ENCODE measurements around the gene CNGB1. TPM values are rescaled to one million over a fixed set of nuclear protein-coding genes. Genes with fewer than 3 reads are reported as not detected.

Gene CNGB1
- total and polyA plus RNA-seq, 2 donors from 2014 or later = not detected

GRCh38 chr16:57889522-57889921 is 81.4 kb downstream of the CNGB1 start:
- Histone ChIP-seq H3K4me1 (ENCODE audit: control insufficient read depth in 2 of 3, insufficient read depth in 2 of 3, low read depth in 1 of 3, low read length in 3 of 3) (peaks cover 0 to 3% (median 0%) of the 10 kb centered on the region in 3 donors), H3K4me3 (ENCODE audit: low read length in 3 of 3) (no peak overlapping the region), H3K36me3 (ENCODE audit: control insufficient read depth in 2 of 3, insufficient read depth in 3 of 3, low read length in 3 of 3) (no peaks in the 10 kb centered on the region), H3K27me3 (ENCODE audit: control insufficient read depth, insufficient read depth, low read length) (no peaks in the 10 kb centered on the region), H3K27ac (ENCODE audit: low read depth in 2 of 2, low read length in 2 of 2) (no peak overlapping the region), H3K9me3 (ENCODE audit: control insufficient read depth in 2 of 3, insufficient read depth in 1 of 3, low read length in 3 of 3) (no peaks in the 10 kb centered on the region), H3K9ac (ENCODE audit: low read length in 3 of 3) (no peak overlapping the region)
- no peak for TF ChIP-seq CTCF (IDR thresholded peaks at IDR 0.05; ENCODE audit: borderline replicate concordance, extremely low read depth, insufficient read depth)
- FAIRE-seq (no peak), DNase-seq (no peak)
- intact Hi-C loops (cut with DNase I) = no loop called here

- no peak overlapping the region for H3K9ac ChIP-seq (ENCODE audit: low read length in 3 of 3)
- H3K27ac ChIP-seq (ENCODE audit: low read depth in 2 of 2, low read length in 2 of 2) = no peak overlapping the region
- DNase-seq (no peak), FAIRE-seq (no peak)
- H3K27me3 ChIP-seq (ENCODE audit: control insufficient read depth, insufficient read depth, low read length) = no peaks in the 10 kb centered on the region
- no peaks in the 10 kb centered on the region for H3K9me3 ChIP-seq (ENCODE audit: control insufficient read depth in 2 of 3, insufficient read depth in 1 of 3, low read length in 3 of 3)
- H3K4me1 ChIP-seq (ENCODE audit: control insufficient read depth in 2 of 3, insufficient read depth in 2 of 3, low read depth in 1 of 3, low read length in 3 of 3) = peaks cover 0 to 3% (median 0%) of the 10 kb centered on the region in 3 donors
- H3K36me3 ChIP-seq (ENCODE audit: control insufficient read depth in 2 of 3, insufficient read depth in 3 of 3, low read length in 3 of 3) = no peaks in the 10 kb centered on the region
- H3K4me3 ChIP-seq (ENCODE audit: low read length in 3 of 3) = no peak overlapping the region
- intact Hi-C loops (cut with DNase I) = no loop called here
- no peak for TF ChIP-seq CTCF (IDR thresholded peaks at IDR 0.05; ENCODE audit: borderline replicate concordance, extremely low read depth, insufficient read depth)
These were observed 81.8 kb downstream of the CNGB1 start for GRCh38 chr16:57889111-57889510.

GRCh38 chr16:57888128-57888527 is 82.8 kb downstream of the CNGB1 start:
- H3K4me3 ChIP-seq (ENCODE audit: low read length in 3 of 3) = no peak overlapping the region
- no peaks in the 10 kb centered on the region for H3K36me3 ChIP-seq (ENCODE audit: control insufficient read depth in 2 of 3, insufficient read depth in 3 of 3, low read length in 3 of 3)
- H3K27me3 ChIP-seq (ENCODE audit: control insufficient read depth, insufficient read depth, low read length) = peaks cover 4% of the 10 kb centered on the region
- no peak overlapping the region for H3K27ac ChIP-seq (ENCODE audit: low read depth in 2 of 2, low read length in 2 of 2)
- intact Hi-C loops (cut with DNase I) = no loop called here
- no peak for TF ChIP-seq CTCF (IDR thresholded peaks at IDR 0.05; ENCODE audit: borderline replicate concordance, extremely low read depth, insufficient read depth)
- no peak overlapping the region for H3K9ac ChIP-seq (ENCODE audit: low read length in 3 of 3)
- FAIRE-seq (no peak), DNase-seq (no peak)
- H3K4me1 ChIP-seq (ENCODE audit: control insufficient read depth in 2 of 3, insufficient read depth in 2 of 3, low read depth in 1 of 3, low read length in 3 of 3) = no peaks in the 10 kb centered on the region
- H3K9me3 ChIP-seq (ENCODE audit: control insufficient read depth in 2 of 3, insufficient read depth in 1 of 3, low read length in 3 of 3) = no peaks in the 10 kb centered on the region

- no peak for TF ChIP-seq CTCF (IDR thresholded peaks at IDR 0.05; ENCODE audit: borderline replicate concordance, extremely low read depth, insufficient read depth)
- no peak overlapping the region for H3K27ac ChIP-seq (ENCODE audit: low read depth in 2 of 2, low read length in 2 of 2)
- FAIRE-seq (no peak), DNase-seq (no peak)
- H3K4me1 ChIP-seq (ENCODE audit: control insufficient read depth in 2 of 3, insufficient read depth in 2 of 3, low read depth in 1 of 3, low read length in 3 of 3) = no peaks in the 10 kb centered on the region
- H3K9ac ChIP-seq (ENCODE audit: low read length in 3 of 3) = no peak overlapping the region
- intact Hi-C loops (cut with DNase I) = no loop called here
- H3K4me3 ChIP-seq (ENCODE audit: low read length in 3 of 3) = no peak overlapping the region
- H3K36me3 ChIP-seq (ENCODE audit: control insufficient read depth in 2 of 3, insufficient read depth in 3 of 3, low read length in 3 of 3) = no peaks in the 10 kb centered on the region
- H3K27me3 ChIP-seq (ENCODE audit: control insufficient read depth, insufficient read depth, low read length) = peaks cover 8% of the 10 kb centered on the region
- no peaks in the 10 kb centered on the region for H3K9me3 ChIP-seq (ENCODE audit: control insufficient read depth in 2 of 3, insufficient read depth in 1 of 3, low read length in 3 of 3)
These were observed 83.2 kb downstream of the CNGB1 start for GRCh38 chr16:57887711-57888110.
